GOT3 (cell line): ENCODE measurements around the gene LRIT3.
"Not testable (repeated sequence)": the region's sequence is repeated elsewhere in the genome, so short reads cannot be mapped to it uniquely, and the experiment has no call there.

Experiments
- DNase-seq: peaks from one replicate; lab custom pipeline; 2025; ENCODE audit warnings: mixed read lengths; lab: John Stamatoyannopoulos, UW

LRIT3 gene

DNA sequence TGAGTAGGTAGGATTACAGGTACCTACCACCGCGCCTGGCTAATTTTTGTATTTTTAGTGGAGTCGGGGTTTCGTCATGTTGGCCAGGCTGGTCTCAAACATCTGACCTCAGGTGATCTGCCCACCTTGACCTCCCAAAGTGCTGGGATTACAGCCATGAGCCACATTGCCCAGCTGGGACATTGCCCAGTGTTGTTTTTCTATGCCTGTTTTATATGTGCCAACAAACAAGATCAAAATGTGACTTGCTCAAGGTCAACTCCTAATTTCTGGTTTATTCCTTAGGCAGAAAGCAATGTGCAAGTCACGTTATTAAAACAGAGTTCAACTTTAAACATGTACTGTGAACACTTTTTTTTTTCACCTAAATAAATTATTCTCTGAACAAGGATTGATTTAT lies 2.7 kb downstream of the LRIT3 start:
- DNase-seq = no peak

DNA sequence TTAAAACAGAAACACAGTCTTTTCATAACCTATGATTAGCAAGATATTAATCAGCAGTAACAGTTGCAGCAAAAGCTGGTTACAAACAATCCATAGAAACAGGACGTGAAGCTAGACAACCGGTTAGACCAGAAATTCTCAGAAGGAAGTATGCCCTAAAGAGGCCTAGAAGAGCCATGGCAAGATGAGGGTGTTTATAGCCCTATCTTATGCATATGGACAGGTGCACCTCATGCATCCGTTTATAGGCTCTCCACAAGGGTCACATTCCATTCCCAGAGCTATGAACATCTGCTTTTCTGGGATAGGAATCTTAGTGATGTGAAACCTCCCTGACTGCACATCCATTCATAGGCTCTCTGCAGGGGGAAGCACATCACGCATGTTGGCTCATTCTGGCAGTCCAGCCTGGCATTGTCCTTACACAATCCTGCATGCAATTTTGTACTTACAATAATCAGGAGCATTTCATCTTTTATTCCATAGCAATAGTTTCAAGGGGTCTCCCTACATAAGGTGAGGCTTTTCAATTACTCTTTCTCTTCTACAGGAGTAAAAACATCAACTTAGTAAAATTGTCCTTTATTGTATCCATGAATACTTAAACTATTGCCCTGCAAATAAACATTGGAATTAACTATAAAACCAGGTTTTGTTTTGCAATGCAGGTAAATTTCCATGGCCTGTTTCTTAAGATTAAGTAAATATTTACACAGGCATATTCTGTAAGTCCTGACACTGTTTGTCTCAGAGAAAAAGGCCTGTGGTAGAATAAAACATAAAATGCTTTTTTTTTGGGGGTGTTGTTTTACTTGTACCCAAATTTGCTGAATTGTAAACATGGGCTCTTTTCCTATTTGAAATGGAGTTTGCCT lies 11.8 kb downstream of the LRIT3 start:
- DNase-seq = not testable (repeated sequence)

DNA sequence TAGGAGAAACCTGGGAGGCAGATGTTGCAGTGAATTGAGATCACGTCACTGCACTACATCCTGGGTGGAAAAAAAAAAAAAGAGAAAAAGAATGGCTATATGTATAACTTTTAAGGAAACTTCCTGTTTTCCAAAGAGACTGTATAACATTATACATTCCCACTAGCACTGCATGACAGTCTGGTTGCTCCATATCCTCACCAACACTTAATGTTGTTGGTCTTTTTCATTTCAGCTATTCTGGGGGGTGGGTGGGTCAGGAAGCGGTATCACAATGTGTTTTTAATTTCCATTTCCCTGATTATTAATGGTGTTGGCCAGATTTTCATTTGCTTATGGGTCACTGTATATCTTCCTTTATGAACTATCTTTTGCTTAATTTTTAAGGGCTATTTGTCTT lies 13.4 kb downstream of the LRIT3 start:
- no peak for DNase-seq

GRCh38 chr4:109861916-109862511 lies 14.1 kb downstream of the LRIT3 start:
- DNase-seq = no peak

GRCh38 chr4:109864134-109864533 lies 16.2 kb downstream of the LRIT3 start:
- no peak for DNase-seq

GRCh38 chr4:109870061-109870460 lies 22.2 kb downstream of the LRIT3 start:
- DNase-seq = no peak

DNA sequence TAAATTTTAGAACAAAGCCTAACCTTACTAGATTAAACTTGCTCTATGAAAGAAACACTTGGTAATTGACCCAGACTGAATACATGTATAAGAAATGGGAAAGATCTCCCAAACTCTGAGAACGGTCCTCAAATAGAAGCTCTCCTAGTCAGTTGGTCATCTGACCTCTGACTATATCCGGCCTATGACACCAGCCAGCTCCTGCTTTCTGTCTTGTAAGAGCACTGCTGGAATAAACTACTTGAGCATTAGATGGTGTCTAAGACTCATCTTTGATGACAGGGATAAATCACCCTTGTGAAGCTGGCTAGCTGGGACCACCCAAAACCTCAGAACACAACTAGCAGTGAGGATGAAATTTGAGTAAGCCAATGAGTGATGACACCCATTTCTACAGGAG lies 24.2 kb downstream of the LRIT3 start:
- no peak for DNase-seq

DNA sequence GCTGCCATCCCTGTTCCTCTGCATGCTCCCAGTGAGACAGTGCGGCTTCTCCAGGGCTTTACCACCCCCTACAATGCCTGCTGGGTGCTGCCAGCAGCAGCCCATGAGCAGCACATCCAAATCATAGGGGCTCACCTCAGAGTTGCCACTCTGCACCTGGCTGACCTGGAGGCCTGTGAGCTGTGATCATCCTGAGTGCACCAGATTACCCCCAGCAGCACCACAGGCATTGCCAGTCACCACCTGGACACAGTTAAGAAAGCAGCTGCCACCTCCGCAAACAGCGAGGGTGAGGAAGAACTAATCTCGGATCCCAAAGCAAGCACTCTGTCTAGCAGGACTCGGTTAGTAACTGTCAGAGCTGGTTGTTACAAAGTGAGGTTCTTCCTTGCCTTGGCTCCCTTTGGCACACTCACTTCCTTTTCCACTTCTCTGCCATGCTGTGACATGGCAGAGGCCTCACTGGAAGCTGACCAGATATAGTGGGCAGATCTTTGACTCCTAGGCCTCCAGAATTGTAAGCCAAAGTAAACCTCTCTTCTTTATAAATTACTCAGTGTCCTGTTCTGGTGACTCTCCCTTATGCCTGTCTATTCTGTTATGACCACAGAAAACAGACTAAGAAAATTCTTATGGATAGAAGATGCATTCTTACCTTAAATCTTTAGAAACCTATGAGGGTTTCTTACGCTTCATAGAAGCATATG lies 25.2 kb downstream of the LRIT3 start:
- DNase-seq = no peak

- no peak for DNase-seq
Observed at GRCh38 chr4:109873791-109874514, 26.0 kb downstream of the LRIT3 start.

- no peak for DNase-seq
Observed at GRCh38 chr4:109875106-109875505, 27.2 kb downstream of the LRIT3 start.

- DNase-seq = not testable (repeated sequence)
Observed at GRCh38 chr4:109875553-109875952, 27.6 kb downstream of the LRIT3 start.

DNA sequence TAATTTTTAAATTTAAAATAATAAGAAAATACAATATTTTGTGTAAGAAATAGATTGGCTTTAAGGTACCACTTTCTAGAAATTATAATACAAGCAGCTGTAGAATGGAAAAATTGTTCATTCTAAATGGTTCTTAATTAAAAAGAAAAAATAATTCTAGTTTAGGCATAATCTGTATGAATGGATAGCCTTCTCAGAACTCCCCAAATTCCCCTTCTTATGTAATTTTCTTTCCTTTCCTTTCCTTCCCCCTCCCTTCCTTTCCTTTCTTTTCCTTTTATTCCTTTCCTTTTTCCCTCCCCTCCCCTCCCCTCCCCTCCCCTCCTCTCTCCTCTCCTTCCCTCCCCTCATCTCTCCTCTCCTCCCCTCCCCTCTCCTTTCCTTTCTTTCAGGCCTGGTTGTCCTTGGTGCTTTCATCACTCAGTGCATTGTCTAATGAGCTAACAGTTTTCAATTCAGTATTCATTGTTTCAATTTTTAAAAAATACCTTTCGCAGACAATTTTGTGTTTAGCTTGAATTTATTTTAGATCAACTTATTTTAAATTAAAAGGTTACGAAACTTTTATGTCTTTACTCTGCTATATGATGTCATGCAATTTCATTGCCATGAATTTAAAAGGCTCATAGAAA lies 28.8 kb downstream of the LRIT3 start:
- DNase-seq = no peak

DNA sequence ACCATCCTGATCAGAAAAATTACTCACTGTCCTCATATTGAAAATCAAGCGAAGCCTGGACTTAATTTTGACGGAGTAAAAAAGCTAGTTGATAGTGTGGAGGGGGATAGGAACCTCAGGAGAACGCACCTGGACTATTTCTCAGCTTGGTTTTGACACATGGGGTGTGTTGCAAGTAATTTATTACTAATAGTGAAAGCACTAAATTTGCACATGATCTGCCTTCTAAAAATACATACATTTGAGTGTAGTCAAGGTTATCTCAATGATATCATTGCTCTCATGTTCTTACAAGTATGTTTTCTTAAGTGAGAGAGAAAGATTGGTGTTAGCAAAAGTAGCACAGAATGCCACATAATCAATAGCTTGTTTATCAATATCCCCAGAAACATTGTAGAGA lies 29.5 kb downstream of the LRIT3 start:
- DNase-seq = no peak

GRCh38 chr4:109878355-109878754 lies 30.4 kb downstream of the LRIT3 start:
- DNase-seq = no peak

- no peak for DNase-seq
Observed at GRCh38 chr4:109879081-109879480, 31.2 kb downstream of the LRIT3 start.

GRCh38 chr4:109879636-109880314 lies 31.9 kb downstream of the LRIT3 start:
- DNase-seq = no peak

GRCh38 chr4:109886303-109886702 lies 38.4 kb downstream of the LRIT3 start:
- DNase-seq = no peak

- no peak for DNase-seq
Observed at GRCh38 chr4:109887071-109887470, 39.2 kb downstream of the LRIT3 start.

DNA sequence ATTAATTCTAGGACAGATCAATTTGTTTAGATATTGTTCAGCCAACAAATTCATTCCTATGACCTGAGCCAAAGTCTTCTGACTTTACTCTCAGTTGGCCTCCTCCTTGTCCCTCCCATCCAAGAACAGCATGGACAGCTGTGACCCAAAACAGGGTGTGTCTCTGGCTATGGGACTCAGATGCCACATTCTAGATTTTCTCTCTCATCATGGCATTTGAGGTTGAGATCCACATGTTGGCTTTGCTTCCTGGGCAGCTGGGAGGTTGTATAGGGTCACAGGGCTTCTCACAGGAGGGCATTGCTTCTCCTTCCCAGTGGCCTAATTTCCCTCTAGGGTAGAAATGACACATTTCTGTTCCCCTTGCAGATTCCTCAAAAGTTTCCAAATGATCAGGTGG lies 42.2 kb downstream of the LRIT3 start:
- no peak for DNase-seq

GRCh38 chr4:109902559-109903251 lies 54.8 kb downstream of the LRIT3 start:
- no peak for DNase-seq

GRCh38 chr4:109908731-109909130 lies 60.8 kb downstream of the LRIT3 start:
- no peak for DNase-seq
